GM19193 (cell line): ENCODE measurements around the gene ADAM29.

Source experiments
- POLR2A ChIP-seq: IDR thresholded peaks from 4 replicates; pipeline ENCODE4 v1.6.1; 2011; ENCODE audit not compliant: insufficient read depth, insufficient read length; ENCODE audit errors: extremely low read depth

Gene ADAM29

DNA sequence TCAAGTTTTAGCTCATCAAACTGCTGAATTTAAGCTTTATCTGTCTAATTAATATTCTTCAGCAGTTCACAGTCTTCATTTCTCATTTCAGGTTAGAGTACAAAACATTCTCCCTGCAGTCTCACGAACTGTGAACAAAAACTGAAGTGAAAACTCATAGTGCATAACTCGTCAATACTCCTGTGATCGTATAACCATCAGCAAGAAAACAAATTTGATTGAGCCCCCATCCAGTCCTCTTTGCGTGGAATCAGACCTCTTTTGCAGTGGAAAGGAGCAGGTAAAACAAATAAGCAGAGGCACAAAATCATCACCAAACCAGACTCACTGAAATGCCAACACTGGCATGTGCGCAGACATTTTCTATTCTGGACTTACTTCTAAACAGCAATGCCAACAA lies 12.7 kb downstream of the ADAM29 start:
- TF ChIP-seq POLR2A, result no peak

GRCh38 chr4:174933083-174933482 lies 14.9 kb downstream of the ADAM29 start:
- no peak for TF ChIP-seq POLR2A

DNA sequence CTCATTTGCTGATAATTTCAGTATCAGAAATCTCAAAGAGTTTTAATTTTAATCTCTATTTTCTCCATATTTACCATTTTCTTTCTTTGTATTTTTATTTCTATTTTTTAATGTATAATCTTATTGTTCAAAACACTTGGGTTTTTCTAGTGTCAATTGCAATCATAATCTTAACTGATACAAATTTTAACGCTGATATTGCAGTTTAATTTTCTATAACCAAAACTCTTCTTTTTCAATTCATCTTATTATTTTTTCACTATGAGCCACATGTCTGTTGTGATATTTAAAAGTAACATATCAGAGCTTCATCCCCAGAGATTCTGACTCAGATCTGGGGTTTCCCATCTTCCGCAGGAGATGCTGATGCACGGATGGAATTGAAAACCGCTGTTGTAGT lies 16.2 kb downstream of the ADAM29 start:
- no peak for TF ChIP-seq POLR2A

DNA sequence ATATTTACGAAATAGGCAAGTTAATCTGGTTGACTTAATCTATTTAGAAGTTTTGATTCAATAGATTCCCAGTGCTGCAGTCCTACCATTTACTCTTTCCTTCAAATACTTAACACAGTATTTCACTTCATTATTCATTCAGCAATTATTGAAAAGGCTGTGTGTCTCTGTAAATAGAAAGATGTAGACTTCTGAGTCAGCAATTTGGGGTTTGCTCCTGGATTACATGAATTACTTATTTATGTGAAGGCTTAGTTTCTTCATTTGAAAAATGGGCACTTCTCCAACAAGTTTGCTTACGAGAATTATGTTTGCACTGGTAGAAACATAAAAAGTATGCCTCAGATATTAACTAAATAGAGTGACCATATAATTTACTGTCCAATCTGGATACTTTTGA lies 17.4 kb downstream of the ADAM29 start:
- no peak for TF ChIP-seq POLR2A

DNA sequence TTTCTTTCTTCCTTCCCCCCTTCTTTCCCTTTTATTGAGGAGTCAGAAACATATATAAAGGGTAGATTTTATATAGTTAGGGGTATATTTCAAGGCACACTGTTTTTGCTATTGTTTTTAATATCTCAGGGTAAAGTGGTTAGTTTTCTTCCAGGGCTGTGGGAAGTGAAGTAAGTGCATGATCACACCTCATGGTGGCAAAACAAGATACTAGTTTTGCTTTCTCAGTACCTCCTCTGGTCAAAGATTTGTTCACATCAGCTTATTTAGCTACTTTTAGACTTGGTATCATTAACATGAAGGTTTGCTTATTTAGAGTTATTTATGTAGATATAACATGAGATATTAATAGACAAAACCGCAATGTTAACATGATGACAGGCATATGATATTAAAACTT lies 21.8 kb downstream of the ADAM29 start:
- TF ChIP-seq POLR2A, result no peak

GRCh38 chr4:174946246-174946645 lies 28.1 kb downstream of the ADAM29 start:
- TF ChIP-seq POLR2A, result no peak

- TF ChIP-seq POLR2A, result no peak
Observed at GRCh38 chr4:174948826-174949225, 30.7 kb downstream of the ADAM29 start.

DNA sequence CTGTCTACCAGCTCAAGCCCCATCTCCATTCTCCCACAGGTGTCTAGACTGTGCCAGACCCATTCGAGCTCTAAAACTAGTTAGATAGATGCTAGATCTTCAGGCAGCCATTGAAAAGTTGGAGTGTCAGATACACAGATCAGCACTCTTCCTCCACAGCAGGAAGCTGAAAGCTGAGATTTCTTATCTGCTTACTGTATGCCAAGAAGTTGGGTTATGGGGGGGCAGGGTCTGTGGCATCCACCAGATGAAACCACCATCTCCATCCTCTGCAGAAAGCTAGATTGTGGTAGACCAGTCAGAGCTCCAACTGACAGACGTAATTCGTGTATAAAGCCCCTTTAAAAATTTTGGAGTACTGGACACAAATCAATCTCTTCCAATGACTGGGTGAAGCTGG lies 54.8 kb downstream of the ADAM29 start:
- TF ChIP-seq POLR2A, result no peak

GRCh38 chr4:174973336-174973735 lies 55.2 kb downstream of the ADAM29 start:
- TF ChIP-seq POLR2A, result no peak

GRCh38 chr4:174983128-174983750 lies 65.1 kb downstream of the ADAM29 start:
- no peak for TF ChIP-seq POLR2A

DNA sequence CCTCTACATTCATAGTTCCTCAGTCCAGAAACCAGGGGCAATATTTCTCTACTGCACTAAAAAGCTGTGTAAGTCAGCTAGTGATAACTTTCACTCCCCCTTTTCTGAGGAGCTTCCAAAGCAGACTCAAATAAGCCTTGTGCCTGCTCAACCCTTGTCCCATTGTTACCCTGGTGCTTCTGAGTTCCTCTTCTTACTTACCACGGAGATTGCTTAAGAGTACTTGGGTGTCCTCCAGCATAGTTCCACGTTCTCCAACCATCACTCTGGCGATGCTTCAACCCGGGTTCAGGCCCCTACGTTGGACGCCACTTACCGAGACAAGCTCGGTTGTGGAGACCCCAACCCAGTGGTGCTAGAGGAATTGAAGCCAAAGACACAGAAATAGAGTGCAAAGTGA lies 71.6 kb downstream of the ADAM29 start:
- no peak for TF ChIP-seq POLR2A

GRCh38 chr4:174993916-174994315 lies 75.8 kb downstream of the ADAM29 start:
- no peak for TF ChIP-seq POLR2A

GRCh38 chr4:174996079-174996478 lies 77.9 kb downstream of the ADAM29 start:
- no peak for TF ChIP-seq POLR2A

GRCh38 chr4:174999407-174999806 lies 81.2 kb downstream of the ADAM29 start:
- TF ChIP-seq POLR2A, result no peak

DNA sequence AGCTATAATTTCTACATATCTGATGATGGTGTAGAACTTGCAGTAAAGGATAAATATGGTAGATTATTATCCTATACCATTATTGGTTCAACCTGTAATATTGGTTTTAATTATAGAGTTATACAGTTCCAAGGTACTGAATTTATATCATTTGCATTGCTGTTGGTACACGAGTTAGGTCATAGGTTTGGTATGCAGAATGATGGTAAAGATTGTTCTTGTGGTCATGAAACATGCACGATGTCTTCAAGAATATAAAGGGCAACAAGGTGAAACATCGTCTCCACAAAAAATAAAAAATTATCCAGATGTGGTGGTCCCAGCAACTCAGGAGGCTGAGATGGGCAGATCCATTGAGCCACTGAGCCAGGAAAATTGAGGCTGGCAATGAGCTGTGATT lies 99.6 kb downstream of the ADAM29 start:
- no peak for TF ChIP-seq POLR2A
